K562 (cell line): ENCODE measurements around the gene KLHL24. TPM values are rescaled to one million over a fixed set of nuclear protein-coding genes. Genes with fewer than 3 reads are reported as not detected.

ENCODE experiments used
- ELF1 ChIP-seq: fragments of 200-800 bp; sonication (Bioruptor generic); IDR thresholded peaks from 2 replicates; pipeline ENCODE4 v1.6.1; 2016; ENCODE audit warnings: missing genetic modification characterization, missing compliant biosample characterization
- ETV1 ChIP-seq: fragments of 450-650 bp; conservative IDR thresholded peaks from 2 replicates; pipeline ENCODE4 v1.6.1; 2016; ENCODE audit warnings: missing genetic modification characterization, control low read depth, low read depth, missing compliant biosample characterization
- KAT2B ChIP-seq: IDR thresholded peaks from one replicate; pipeline ENCODE4 v1.6.1; 2012; ENCODE audit warnings: low read depth, mild to moderate bottlenecking, control low read depth, inconsistent platforms, low read length, moderate library complexity
- MED1 ChIP-seq: sonication (generic); formaldehyde crosslinking; IDR thresholded peaks from 2 replicates; pipeline ENCODE4 v1.8.1; 2023; ENCODE audit warnings: missing genetic modification reagents, borderline replicate concordance
- NR2C2 ChIP-seq, 2 experiments: fragments of 200-800 bp in 1 of 2; sonication (Bioruptor generic) in 1 of 2; sonication (generic) in 1 of 2; formaldehyde crosslinking in 1 of 2; IDR thresholded peaks; 2 replicates each; pipeline versions ENCODE4 v1.6.1 to v1.8.0; 2016 to 2022; ENCODE audit warnings: mild to moderate bottlenecking in 1 of 2, missing compliant biosample characterization in 1 of 2, missing genetic modification characterization in 1 of 2, missing genetic modification reagents in 1 of 2
- PHF8 ChIP-seq: fragments of 200-600 bp; sonication (generic); IDR thresholded peaks from 2 replicates; pipeline ENCODE4 v1.6.1; 2012; ENCODE audit warnings: mixed run types, mild to moderate bottlenecking, inconsistent platforms, low read length, moderate library complexity, borderline replicate concordance
- TFAM ChIP-seq: fragments of 250-450 bp; sonication (Bioruptor Pico); conservative IDR thresholded peaks from 2 replicates; pipeline ENCODE4 v1.5.0; 2021; ENCODE audit warnings: mild to moderate bottlenecking, moderate library complexity
- XRCC3 ChIP-seq: fragments of 450-650 bp; IDR thresholded peaks from 2 replicates; pipeline ENCODE4 v1.6.1; 2017; ENCODE audit warnings: mild to moderate bottlenecking, moderate library complexity
- ZKSCAN1 ChIP-seq: fragments of 150-350 bp; IDR thresholded peaks from 2 replicates; pipeline ENCODE4 v1.6.1; 2016; ENCODE audit warnings: low read depth, low read length
- ZKSCAN8 ChIP-seq: fragments of 200-800 bp; sonication (Bioruptor generic); IDR thresholded peaks from 2 replicates; pipeline ENCODE4 v1.6.1; 2016; ENCODE audit warnings: missing genetic modification characterization, missing compliant biosample characterization
- ZNF41 ChIP-seq: fragments of 250-450 bp; sonication (Bioruptor Pico); conservative IDR thresholded peaks from 2 replicates; pipeline ENCODE4 v1.4.0; 2020; ENCODE audit warnings: mild to moderate bottlenecking
- ZNF445 ChIP-seq: fragments of 250-450 bp; sonication (Bioruptor Pico); IDR thresholded peaks from 2 replicates; pipeline ENCODE4 v1.4.0; 2020; ENCODE audit warnings: low read depth, mild to moderate bottlenecking, moderate library complexity
- polyA plus RNA-seq, 8 experiments: library from polyadenylated mRNA; depleted of rRNA in 4 of 8; stranded (reverse) in 5 of 8; unstranded in 3 of 8; fragments of >200 nt; fragmentation: Nextera tagmentation in 2 of 8; fragmentation: Illumina TruSeq in 1 of 8; extraction: Ambion mirVana in 2 of 8; extraction: Trizol in 1 of 8; gene quantifications; 2 replicates each; pipeline versions ENCODE4 v1.2.1 to v1.2.3, GENCODE V29; 2011 to 2014; ENCODE audit warnings: inconsistent platforms in 1 of 8, missing spikeins in 1 of 8
- total RNA-seq, 7 experiments: library from RNA; depleted of rRNA in 6 of 7; stranded (reverse); fragments of >200 nt in 6 of 7; fragmentation: Illumina TruSeq in 2 of 7; extraction: Trizol in 2 of 7; gene quantifications; 2 replicates each; pipeline versions ENCODE4 v1.2.1 to v1.2.3, GENCODE V29; 2011 to 2021; ENCODE audit warnings: low replicate concordance in 1 of 7
- TF ChIP-seq, protein P1 (sequence below): fragments of 450-650 bp; IDR thresholded peaks from 2 replicates; pipeline ENCODE4 v1.6.1; 2016; ENCODE audit warnings: mild to moderate bottlenecking, moderate library complexity
- TF ChIP-seq, protein P2 (sequence below): fragments of 450-650 bp; IDR thresholded peaks from 2 replicates; pipeline ENCODE4 v1.6.1; 2016; ENCODE audit warnings: borderline replicate concordance
- TF ChIP-seq, protein P3 (sequence below): fragments of 450-650 bp; formaldehyde crosslinking; IDR thresholded peaks from 2 replicates; pipeline ENCODE4 v1.4.0; 2022; ENCODE audit warnings: mild to moderate bottlenecking, moderate library complexity

Gene KLHL24
- total and polyA plus RNA-seq, 9 of the 15 experiments (the other 6 are each of a cell fraction or from before 2014, with no cell fraction given) = 3.3 to 21.2 (median 14.2) TPM

DNA sequence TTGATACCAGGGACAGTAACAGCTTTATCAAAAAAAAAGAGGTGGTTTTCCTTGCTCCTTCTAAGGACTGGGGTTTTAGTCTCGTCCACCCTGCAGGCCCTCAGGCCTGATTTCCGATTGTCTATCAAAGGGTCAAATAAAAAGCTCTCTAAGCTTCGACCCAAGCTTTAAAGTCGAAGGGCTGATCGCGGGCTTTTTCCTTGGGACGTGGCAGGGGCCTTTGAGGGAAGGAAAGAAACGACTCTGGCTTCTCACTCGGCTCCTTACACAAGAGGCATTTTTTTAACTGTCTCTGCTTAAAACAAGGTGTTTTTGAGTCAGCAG is 354 bp upstream of the KLHL24 start (continued):
- TF ChIP-seq, protein P1, sequence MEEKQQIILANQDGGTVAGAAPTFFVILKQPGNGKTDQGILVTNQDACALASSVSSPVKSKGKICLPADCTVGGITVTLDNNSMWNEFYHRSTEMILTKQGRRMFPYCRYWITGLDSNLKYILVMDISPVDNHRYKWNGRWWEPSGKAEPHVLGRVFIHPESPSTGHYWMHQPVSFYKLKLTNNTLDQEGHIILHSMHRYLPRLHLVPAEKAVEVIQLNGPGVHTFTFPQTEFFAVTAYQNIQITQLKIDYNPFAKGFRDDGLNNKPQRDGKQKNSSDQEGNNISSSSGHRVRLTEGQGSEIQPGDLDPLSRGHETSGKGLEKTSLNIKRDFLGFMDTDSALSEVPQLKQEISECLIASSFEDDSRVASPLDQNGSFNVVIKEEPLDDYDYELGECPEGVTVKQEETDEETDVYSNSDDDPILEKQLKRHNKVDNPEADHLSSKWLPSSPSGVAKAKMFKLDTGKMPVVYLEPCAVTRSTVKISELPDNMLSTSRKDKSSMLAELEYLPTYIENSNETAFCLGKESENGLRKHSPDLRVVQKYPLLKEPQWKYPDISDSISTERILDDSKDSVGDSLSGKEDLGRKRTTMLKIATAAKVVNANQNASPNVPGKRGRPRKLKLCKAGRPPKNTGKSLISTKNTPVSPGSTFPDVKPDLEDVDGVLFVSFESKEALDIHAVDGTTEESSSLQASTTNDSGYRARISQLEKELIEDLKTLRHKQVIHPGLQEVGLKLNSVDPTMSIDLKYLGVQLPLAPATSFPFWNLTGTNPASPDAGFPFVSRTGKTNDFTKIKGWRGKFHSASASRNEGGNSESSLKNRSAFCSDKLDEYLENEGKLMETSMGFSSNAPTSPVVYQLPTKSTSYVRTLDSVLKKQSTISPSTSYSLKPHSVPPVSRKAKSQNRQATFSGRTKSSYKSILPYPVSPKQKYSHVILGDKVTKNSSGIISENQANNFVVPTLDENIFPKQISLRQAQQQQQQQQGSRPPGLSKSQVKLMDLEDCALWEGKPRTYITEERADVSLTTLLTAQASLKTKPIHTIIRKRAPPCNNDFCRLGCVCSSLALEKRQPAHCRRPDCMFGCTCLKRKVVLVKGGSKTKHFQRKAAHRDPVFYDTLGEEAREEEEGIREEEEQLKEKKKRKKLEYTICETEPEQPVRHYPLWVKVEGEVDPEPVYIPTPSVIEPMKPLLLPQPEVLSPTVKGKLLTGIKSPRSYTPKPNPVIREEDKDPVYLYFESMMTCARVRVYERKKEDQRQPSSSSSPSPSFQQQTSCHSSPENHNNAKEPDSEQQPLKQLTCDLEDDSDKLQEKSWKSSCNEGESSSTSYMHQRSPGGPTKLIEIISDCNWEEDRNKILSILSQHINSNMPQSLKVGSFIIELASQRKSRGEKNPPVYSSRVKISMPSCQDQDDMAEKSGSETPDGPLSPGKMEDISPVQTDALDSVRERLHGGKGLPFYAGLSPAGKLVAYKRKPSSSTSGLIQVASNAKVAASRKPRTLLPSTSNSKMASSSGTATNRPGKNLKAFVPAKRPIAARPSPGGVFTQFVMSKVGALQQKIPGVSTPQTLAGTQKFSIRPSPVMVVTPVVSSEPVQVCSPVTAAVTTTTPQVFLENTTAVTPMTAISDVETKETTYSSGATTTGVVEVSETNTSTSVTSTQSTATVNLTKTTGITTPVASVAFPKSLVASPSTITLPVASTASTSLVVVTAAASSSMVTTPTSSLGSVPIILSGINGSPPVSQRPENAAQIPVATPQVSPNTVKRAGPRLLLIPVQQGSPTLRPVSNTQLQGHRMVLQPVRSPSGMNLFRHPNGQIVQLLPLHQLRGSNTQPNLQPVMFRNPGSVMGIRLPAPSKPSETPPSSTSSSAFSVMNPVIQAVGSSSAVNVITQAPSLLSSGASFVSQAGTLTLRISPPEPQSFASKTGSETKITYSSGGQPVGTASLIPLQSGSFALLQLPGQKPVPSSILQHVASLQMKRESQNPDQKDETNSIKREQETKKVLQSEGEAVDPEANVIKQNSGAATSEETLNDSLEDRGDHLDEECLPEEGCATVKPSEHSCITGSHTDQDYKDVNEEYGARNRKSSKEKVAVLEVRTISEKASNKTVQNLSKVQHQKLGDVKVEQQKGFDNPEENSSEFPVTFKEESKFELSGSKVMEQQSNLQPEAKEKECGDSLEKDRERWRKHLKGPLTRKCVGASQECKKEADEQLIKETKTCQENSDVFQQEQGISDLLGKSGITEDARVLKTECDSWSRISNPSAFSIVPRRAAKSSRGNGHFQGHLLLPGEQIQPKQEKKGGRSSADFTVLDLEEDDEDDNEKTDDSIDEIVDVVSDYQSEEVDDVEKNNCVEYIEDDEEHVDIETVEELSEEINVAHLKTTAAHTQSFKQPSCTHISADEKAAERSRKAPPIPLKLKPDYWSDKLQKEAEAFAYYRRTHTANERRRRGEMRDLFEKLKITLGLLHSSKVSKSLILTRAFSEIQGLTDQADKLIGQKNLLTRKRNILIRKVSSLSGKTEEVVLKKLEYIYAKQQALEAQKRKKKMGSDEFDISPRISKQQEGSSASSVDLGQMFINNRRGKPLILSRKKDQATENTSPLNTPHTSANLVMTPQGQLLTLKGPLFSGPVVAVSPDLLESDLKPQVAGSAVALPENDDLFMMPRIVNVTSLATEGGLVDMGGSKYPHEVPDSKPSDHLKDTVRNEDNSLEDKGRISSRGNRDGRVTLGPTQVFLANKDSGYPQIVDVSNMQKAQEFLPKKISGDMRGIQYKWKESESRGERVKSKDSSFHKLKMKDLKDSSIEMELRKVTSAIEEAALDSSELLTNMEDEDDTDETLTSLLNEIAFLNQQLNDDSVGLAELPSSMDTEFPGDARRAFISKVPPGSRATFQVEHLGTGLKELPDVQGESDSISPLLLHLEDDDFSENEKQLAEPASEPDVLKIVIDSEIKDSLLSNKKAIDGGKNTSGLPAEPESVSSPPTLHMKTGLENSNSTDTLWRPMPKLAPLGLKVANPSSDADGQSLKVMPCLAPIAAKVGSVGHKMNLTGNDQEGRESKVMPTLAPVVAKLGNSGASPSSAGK = peak; percentile 92
- TF ChIP-seq ZNF445 (CRISPR knock-in tag) = no peak
- TF ChIP-seq NR2C2 (CRISPR knock-in tag; IDR thresholded peaks at IDR 0.05) = no peak
- TF ChIP-seq NR2C2 (tag; IDR thresholded peaks at IDR 0.05) = no peak
- no peak for TF ChIP-seq TFAM (CRISPR knock-in tag)
- TF ChIP-seq, protein P2, sequence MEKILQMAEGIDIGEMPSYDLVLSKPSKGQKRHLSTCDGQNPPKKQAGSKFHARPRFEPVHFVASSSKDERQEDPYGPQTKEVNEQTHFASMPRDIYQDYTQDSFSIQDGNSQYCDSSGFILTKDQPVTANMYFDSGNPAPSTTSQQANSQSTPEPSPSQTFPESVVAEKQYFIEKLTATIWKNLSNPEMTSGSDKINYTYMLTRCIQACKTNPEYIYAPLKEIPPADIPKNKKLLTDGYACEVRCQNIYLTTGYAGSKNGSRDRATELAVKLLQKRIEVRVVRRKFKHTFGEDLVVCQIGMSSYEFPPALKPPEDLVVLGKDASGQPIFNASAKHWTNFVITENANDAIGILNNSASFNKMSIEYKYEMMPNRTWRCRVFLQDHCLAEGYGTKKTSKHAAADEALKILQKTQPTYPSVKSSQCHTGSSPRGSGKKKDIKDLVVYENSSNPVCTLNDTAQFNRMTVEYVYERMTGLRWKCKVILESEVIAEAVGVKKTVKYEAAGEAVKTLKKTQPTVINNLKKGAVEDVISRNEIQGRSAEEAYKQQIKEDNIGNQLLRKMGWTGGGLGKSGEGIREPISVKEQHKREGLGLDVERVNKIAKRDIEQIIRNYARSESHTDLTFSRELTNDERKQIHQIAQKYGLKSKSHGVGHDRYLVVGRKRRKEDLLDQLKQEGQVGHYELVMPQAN = no peak
- TF ChIP-seq, protein P3, sequence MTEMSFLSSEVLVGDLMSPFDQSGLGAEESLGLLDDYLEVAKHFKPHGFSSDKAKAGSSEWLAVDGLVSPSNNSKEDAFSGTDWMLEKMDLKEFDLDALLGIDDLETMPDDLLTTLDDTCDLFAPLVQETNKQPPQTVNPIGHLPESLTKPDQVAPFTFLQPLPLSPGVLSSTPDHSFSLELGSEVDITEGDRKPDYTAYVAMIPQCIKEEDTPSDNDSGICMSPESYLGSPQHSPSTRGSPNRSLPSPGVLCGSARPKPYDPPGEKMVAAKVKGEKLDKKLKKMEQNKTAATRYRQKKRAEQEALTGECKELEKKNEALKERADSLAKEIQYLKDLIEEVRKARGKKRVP (CRISPR knock-in tag) = 0 out of 2 replicates have a peak, but pooled peaks have one; percentile 20
- TF ChIP-seq ZKSCAN1 = no peak
- TF ChIP-seq PHF8 = peak; percentile 45; the same call in 1 of the 2 replicates
- TF ChIP-seq ETV1 (tag) = no peak
- TF ChIP-seq ZNF41 = no peak
- no peak for TF ChIP-seq KAT2B
- no peak for TF ChIP-seq ZKSCAN8
- TF ChIP-seq MED1 (CRISPR knock-in tag) = no peak
- TF ChIP-seq ELF1 (tag) = no peak
- TF ChIP-seq XRCC3 = no peak
